NCI-H146 treated with DMSO at 0.1 percent for 48 hours (cell line): ENCODE data around the gene HDAC10.
"Not testable (repeated sequence)": the region's sequence is repeated elsewhere in the genome, so short reads cannot be mapped to it uniquely, and the experiment has no call there.

Source experiments
- DNase-seq: peaks from one replicate; lab custom pipeline; 2025; ENCODE audit not compliant: unreplicated experiment; lab: John Stamatoyannopoulos, UW

Gene HDAC10

DNA sequence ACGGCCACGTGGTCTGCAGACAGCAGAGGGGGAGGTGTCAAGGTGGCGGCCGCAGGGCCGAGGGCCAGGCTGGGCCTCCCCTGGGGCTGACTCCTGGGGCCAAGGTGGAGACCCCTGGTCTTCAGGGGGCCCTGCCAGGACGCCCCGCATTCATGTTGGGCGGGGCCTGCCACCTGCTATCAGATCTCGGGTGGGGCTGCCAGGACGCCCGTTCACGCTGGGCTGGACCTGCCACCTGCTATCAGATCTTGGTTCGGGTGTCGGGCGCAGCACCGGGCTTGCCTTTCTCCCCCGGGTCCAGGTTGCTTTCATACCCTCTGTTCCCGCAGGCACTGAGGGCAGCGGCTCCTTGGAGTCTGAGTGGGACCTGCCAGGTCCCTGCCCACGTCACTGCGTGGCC lies 35.2 kb upstream of the HDAC10 start:
- no peak for DNase-seq

DNA sequence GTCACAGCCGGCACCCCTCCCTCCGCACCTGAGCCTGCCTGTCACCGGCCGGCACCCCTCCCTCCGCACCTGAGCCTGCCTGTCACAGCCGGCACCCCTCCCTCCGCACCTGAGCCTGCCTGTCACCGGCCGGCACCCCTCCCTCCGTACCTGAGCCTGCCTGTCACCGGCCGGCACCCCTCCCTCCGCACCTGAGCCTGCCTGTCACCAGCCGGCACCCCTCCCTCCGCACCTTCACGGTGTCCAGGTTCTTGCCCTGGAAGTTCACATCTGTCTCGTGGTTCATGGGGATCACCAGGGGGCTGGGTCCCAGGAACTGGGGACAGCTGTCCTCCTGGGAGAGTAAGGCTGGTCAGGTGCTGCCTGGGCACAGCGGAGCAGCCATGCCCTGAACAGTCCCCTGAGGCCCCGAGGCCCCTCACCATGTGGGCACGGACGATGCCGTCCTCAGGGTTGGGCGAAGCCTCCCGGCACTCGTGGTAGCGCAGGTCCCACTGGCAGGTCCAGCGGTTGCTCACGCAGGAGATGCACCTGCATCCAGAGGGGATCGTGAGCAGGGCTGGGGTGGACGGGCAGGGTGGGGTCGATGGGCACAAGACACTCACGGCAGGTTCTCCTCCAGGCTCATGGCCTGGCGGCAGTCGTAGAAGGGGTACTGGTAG lies 34.6 kb upstream of the HDAC10 start:
- no peak for DNase-seq

DNA sequence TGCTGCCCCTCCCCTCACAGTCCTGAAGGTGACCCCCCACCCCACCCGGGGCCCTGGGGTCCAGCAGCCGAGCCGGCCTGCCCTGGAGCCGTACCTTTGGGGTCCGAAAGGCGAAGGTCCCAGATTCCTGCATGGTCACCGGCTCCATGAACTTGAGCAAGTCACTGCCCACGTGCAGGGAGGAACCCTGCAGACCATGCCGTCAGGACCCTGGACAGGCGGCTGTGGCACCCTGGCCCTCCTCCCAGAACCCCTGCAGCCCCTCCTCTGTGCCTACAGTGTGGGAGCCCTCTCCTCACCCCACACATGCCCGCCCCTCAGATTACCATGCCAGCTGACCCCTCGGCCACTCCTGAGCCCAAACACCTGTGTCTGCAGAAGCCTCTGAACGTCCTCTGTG lies 33.4 kb upstream of the HDAC10 start:
- no peak for DNase-seq

DNA sequence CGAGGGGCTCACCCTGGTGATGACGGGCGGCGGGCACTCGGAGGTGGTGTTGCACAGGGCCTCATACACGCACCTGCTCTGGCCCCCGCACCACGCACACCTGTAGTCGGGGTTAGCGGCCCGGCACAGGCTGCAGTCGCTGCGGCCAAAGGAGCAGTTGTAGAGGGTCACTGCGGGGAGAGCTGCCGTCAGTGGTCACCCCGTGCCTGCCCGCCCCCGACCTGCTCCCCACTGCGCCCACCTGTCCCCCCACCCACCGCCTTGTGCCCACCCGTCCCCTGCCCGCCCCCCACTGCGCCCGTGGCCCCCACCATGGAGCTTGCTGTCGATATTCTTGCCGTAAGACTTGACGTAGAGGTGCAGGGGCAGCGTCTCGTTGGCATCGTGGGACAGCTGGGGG lies 32.8 kb upstream of the HDAC10 start:
- DNase-seq, result no peak

DNA sequence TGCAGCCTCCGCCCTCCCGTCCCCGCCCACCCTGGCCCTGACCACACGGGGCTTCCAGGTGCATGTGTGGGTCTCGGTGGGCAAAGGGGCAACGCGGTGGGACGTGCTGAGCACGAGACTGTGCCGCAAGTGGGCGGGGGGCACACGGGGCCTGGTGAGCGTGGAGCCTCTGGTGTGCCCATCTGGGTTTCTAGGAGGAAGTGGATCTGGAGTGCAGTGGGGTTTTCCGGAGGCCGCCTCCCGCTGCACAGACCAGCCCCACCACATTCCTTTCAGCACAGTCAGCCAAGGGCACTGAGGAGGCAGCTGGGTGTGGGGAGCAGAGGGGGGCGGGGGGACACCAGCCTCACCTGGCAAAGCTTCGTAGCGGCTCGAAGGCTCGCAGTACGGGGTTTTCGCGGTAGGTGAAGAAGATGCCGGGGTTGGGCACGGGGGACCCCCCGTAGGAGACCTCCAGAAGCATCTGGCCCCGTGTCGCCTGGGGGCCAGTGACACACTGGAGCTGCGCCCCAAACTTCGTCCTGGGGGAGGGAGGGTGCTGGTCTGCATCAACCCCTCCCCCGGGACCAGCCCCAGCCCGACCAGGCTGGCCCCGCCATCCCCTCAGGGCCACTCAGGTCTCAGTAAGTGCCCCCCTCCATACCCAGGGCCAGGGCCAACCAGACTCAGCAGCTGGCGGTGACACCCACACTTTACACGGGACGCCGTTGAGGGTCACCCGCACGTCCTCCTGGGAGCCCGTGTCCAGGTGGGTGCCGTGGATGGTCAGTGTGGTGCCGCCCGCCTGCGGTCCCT lies 31.5 kb upstream of the HDAC10 start:
- DNase-seq, result no peak

DNA sequence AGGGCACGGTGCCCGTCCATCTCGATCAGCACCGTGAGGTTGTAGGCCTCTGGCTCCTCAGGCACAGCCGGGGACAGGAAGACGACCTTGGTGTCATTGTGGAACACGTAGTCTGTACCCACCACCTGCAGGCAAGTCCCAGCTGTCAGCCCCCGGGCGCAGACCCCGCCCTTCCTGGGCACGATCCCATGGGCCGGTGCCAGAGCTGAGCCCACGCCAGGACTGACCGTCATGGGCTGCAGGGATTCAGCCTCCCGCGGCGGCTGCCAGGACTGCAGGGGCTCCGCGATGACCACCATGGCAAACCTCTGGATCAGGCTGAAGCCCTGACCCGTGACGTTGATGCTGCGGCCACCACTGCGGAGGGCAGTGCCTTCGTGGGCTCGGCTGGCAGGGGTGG lies 30.9 kb upstream of the HDAC10 start:
- no peak for DNase-seq

DNA sequence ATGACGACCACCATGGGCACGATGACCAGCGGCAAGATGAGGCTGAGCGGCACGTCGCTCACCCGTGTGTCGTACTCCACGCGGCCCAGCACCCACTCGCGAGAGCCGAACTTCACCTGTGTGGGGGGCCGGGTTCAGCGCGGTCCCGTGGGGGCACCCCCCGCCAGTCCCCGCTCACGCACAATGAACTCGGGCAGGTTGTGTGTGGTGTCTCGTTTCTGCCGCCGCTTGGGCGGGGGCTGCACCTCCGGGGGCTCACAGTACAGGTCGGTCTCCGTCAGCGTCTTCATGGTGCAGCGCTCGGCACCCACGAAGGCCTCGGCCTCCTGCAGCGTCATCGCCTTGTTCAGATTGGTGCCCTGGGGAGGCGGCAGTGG lies 30.3 kb upstream of the HDAC10 start:
- DNase-seq, result no peak

DNA sequence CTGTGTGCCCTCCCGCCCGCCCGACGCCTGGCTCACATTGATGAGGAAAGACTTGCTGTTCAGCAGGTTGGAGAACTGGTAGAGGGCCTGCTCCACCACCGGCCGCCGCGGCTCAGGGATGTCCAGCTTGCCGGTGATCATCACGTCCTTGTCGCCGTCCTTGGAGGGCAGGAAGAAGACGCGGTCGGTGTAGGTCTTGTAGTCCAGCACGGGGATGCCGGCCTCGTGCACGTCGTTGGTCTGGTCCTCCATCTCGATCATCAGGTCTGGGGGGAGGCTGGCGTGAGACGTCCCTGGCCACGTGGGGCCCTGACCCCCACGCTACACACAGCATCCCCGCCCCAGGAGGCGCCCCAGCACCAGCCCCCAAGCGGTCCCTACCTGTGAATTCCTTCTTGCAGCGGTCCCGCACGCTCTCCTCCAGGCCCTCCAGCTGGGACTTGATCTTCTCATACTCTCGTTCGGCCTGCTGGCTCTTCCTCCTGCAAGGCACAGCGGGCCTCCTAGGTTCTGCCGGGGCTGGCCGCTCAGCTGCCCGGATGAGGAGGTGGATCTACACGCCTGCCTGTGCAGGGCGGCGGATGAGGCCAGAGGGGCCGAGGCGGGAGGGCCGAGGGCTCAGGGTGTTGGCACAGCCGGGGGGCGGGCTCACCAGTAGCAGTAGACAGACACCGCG lies 29.8 kb upstream of the HDAC10 start:
- no peak for DNase-seq

DNA sequence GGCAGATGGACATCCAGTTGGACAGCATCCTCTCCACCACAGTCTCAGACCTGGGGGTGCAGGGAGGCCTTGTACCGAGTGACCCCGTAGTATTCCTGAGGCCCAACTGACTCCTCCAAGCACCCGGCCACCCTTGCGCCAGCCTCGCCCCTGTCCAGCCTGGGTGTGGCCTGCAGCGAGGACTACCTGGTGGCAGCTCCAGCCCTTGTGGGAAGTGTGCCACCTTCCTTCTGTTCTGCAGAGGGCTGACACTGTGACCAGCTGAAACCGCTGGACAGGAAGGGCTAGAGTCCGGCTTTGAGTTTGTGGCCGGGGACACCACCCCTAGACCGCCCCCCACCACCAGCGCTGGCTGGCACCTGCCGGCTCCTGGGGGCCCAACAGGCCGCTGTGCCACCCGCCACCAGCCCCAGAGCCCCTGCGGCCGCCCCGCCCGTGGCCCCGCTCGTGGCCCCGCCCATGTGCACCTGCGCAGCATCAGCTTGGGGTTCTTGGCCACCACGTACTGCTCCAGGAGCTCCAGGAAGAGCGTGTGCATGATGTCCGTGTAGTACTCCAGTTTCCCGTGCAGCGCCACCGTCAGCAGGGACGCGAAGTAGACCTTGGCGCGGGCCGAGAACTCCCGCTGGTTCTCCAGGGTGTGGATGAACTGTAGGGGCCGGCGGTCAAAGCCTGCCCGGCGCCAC lies 29.1 kb upstream of the HDAC10 start:
- no peak for DNase-seq

DNA sequence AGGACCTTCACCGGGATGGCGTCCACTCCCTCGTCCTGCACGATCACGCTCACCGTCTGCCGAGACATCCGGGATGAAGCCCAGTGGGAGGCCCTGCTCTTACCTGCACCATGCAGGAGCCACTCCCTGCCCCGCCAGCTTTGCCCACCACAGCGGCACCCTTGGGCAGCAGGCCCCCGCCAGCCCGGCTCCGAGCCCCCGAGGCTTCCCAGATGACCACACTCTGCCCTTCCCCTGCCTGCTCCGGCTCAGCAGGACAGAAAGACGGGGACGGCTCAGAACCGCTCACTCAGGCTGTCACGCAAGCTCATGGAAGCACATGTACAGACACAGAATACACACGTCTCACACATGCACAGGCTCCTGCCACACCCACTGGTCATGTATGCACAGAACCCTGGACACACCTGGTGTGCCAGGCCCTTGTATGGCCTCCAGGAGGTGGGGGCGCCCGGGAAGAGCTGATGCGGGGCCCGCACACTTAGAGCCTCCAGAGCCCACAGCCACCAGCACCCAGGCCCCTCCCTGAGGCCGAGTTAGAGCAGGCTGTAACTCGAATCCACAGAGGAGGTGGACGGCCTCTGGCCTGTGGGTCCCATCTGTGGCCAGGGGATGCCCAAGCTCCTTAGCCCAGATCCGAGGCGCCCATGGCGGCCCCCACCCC lies 28.0 kb upstream of the HDAC10 start:
- DNase-seq, result no peak

DNA sequence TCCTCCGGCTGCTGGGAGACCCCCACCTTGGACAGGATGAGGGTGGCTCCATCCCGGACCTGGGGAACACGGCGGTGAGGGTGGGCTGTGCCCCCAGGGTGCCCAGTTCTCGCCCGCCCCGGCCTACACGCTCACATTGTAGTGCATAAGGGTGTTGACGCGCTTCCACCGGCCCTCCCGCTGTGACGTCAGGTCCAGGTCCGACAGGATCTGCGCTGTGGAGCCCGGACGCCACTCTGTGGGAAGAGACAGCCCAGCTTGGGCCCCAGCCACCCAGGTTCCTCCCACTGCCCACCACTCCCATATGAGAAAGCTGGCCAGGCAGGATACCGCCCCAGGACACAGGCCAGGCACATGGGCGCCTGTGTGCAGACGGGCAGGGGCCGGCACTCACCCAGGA lies 27.4 kb upstream of the HDAC10 start:
- no peak for DNase-seq

DNA sequence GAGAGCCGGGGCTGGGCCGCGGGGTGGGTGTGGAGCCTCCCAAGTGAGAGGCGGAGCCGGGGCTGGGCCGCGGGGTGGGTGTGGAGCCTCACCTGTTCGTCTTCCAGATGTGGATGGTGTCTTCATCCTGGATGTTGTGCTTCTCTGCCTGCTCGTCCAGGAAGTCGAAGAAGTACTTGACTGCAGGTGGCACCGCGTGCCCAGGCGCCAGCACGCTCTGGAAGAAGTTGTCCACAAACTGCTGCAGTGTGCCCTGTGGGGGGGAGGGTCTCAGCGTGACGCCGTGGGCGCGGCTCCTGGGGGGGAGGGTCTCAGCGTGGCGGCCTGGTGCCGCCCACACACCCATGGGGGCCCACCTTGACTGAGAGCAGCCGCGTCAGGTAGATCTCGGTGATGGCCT lies 26.7 kb upstream of the HDAC10 start:
- no peak for DNase-seq

DNA sequence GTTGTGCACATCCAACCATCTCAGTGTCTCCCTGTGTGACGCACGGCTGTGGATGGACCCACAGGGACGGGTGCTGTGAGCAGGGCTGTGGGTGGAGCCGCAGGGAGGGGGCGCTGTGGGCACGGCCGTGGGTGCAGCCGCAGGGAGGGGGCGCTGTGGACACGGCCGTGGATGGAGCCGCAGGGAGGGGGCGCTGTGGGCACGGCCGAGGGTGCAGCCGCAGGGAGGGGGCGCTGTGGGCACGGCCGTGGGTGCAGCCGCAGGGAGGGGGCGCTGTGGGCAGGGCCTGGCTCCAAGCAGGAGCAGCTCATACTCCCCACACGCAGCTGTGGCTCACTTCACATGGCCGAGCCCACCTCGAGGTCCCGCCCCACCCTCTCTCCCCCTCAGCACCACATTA lies 25.1 kb upstream of the HDAC10 start:
- no peak for DNase-seq

DNA sequence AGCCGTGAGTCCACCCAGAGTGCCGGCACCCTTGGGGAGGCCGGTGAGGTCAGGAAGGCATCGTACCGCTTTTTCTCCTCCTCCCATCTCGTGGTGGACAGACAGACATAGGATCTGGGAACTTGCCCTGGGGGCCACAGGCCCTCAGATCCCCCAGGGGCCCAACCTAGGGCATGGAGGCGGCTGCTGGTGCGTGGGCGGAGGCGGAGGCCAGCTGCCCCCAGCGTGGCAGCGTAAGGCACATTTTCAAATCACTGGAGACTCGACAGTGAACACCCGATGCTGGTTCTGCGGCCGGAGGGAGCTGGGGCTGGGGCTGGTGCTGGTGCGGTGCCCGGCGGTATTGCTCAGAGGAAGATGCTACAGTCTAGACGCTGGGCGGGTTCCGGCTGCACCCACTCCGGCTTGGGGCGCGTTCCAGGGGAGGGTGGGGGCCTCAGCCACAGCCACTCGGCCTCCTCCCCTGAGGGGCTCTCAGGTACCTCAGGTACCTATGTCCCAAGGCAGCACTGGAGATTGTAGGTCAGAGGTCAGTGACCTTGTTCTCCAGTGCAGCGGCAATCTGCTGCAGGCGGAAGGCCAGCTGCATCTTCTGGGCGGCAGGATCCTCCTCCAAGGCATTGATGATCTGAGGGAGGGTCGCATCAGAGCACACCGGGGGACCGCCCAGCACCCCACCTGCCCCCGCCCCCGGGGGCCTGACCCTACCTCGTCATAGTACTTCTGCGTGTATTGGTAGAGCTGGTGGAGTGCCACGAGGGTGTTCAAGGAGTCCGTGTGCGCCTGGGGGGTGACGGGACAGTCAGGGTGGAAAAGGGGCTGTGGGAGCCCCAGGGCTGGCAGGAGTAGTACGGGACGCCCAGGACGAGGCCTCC lies 24.4 kb upstream of the HDAC10 start:
- DNase-seq, result no peak

DNA sequence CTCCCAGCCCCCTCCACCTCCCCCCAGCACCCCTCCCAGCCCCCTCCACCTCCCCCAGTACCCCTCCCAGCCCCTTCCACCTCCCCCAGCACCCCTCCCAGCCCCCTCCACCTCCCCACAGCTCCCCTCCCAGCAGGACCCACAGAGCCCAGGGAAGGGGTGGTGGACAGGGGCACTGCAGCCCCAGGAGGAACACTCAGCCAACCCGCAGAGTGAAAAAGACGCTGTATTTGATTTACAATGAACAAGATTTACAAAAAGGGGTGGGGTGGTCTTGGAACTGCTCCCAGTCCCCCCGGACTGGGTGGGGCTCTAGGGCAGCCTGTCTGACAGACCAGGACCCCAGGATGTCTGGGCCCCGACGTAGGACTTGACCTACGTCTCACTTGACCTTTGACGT lies 23.7 kb upstream of the HDAC10 start:
- DNase-seq, result no peak

DNA sequence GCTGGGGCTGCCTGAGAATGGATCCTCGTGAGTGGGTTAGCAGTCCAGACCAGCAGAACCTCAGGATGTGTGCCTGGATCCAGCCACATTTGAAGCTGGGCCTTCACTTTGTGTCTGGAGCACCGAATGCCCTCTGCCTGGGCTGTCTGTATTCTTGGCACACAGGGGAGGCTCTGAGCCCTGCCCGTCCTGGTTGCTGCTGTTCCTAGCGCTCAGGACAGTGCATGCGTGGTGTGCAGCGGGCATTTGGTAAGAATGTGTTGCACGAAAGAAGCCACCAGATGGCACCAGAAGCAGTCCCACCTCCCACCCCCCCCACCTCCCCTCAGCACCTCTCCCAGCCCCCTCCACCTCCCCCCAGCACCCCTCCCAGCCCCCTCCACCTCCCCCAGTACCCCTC lies 23.2 kb upstream of the HDAC10 start:
- no peak for DNase-seq

DNA sequence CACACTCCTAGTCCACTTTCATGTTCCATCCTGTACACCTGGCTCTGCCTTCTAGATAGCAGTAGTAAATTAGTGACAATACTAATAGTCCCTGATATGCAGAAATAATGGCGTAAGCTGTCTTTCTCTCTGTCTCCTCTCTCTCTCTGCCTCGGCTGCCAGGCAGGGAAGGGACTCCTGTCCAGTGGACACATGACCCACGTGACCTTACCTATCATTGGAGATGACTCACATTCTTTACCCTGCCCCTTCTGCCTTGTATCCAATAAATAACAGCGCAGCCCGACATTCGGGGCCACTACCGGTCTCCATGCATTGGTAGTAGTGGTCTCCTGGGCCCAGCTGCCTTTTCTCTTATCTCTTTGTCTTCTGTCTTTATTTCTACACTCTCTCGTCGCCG lies 22.7 kb upstream of the HDAC10 start:
- DNase-seq, result not testable (repeated sequence)

DNA sequence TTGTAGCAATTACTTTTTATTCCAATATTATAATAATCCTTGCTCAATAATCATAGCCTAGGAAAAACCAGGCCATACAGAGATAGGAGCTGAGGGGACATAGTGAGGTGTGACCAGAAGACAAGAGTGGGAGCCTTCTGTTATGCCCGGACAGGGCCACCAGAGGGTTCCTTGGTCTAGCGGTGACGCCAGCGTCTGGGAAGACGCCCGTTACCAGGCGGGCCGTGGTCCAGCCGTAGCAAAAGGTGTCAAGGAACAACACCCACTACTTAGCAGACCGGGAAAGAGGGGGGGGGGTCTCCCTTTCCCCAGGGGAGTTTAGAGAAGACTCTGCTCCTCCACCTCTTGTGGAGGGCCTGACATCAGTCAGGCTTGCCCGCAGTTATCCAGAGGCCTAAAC lies 22.3 kb upstream of the HDAC10 start:
- DNase-seq, result not testable (repeated sequence)

DNA sequence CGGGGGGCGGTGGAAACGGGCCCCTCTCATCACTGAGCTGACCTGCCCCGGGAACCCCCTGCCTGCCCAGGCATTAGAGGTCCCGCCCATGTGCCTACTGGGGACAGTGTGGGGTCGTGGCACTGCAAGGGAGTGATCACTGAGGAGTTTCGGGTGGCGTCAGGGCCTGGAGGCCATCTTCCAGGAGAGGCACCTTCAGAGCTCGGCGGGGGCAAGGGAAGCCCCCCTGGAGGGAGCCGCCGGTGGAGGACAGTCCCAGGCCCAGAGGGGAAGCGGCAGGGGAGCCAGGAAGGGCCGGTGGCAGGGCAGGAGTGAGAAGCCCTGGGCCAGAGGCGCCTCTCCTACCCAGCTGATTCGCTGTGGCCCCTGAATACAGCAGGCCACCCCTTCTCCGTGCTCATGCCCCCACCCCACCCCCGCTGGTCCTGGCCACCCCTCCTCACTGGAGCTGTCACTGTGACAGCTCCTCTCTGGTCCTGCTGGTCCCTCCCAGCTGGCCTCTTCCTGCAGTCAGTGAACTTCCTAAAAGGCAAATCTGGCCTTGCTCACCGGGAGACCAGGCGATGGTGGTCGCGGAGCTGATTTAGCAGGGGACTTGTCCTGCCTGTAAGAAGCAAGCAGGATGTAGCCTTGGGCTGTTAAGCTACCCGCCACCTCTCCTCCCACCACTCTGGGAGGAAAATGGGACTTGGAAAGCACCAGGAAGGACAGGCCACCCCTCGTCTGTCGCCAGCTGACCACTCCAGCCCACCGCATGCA lies 21.2 kb upstream of the HDAC10 start:
- DNase-seq, result no peak
